A673 (cell line): Measurements from ENCODE around the gene IL11. TPM values are rescaled to one million over a fixed set of nuclear protein-coding genes. Genes with fewer than 3 reads are reported as not detected.
A peak's percentile ranks its signal among the peaks of the same experiment; 100 is the strongest.
"Not testable (repeated sequence)": the region's sequence is repeated elsewhere in the genome, so short reads cannot be mapped to it uniquely, and the experiment has no call there.

Source experiments
- BruUV-seq: library from RNA; stranded (reverse); fragments of 400-500 nt; replicated peaks from 2 replicates; lab custom pipeline; 2021; lab: Mats Ljungman, UMichigan
- CTCF ChIA-PET: fragments of 300-600 bp; sonication (Branson Sonifier 250); formaldehyde crosslinking; loops from one replicate; lab custom pipeline; 2022; ENCODE audit warnings: antibody characterized with exemption; lab: Charles Lee
- POLR2A ChIA-PET: fragments of 300-600 bp; sonication (Branson Sonifier 250); formaldehyde crosslinking; loops from one replicate; lab custom pipeline; 2022; ENCODE audit warnings: antibody characterized with exemption; ENCODE audit not compliant: low non-redundant PET; lab: Charles Lee
- DNase-seq: peaks from one replicate; pipeline ENCODE4 v3.0.0-alpha.2; 2015; ENCODE audit warnings: low spot score
- H3K27ac ChIP-seq: fragments of 200-600 bp; sonication (generic); 2 replicates; pipeline ENCODE4 v1.5.1; 2016; ENCODE audit warnings: mixed run types, low read depth, mild to moderate bottlenecking, mixed read lengths, antibody characterized with exemption, low read length; ENCODE audit not compliant: poor library complexity, severe bottlenecking
- H3K27me3 ChIP-seq: fragments of 200-600 bp; sonication (generic); replicated peaks from 2 replicates; pipeline ENCODE4 v1.6.1; 2017; ENCODE audit warnings: mixed run types, low read depth, mild to moderate bottlenecking, mixed read lengths, antibody characterized with exemption, low read length; ENCODE audit not compliant: insufficient read depth, poor library complexity
- H3K36me3 ChIP-seq: fragments of 200-600 bp; sonication (generic); 2 replicates; pipeline ENCODE4 v1.6.1; 2016; ENCODE audit warnings: mixed run types, mild to moderate bottlenecking, mixed read lengths, antibody characterized with exemption, low read length; ENCODE audit not compliant: insufficient read depth, poor library complexity, severe bottlenecking
- H3K4me1 ChIP-seq: fragments of 200-600 bp; sonication (generic); 2 replicates; pipeline ENCODE4 v1.6.1; 2017; ENCODE audit warnings: mixed run types, mild to moderate bottlenecking, mixed read lengths, antibody characterized with exemption, low read length; ENCODE audit not compliant: insufficient read depth, poor library complexity, severe bottlenecking
- H3K4me3 ChIP-seq: fragments of 200-600 bp; sonication (generic); 2 replicates; pipeline ENCODE4 v1.5.1; 2016; ENCODE audit warnings: low read depth, mixed run types, mild to moderate bottlenecking, mixed read lengths, low read length; ENCODE audit not compliant: poor library complexity, severe bottlenecking
- H3K9me3 ChIP-seq: fragments of 200-600 bp; sonication (generic); 2 replicates; pipeline ENCODE4 v1.6.1; 2016; ENCODE audit warnings: mixed run types, low read depth, mild to moderate bottlenecking, mixed read lengths, antibody characterized with exemption, low read length; ENCODE audit not compliant: poor library complexity, severe bottlenecking
- CTCF ChIP-seq: fragments of 300-800, 200-600 bp; sonication (generic); conservative IDR thresholded peaks from 2 replicates; pipeline ENCODE4 v1.5.1; 2017; ENCODE audit warnings: low read depth, mild to moderate bottlenecking, antibody characterized with exemption, low read length, moderate library complexity, mixed read lengths
- EZH2 ChIP-seq: fragments of 200-600 bp; sonication (generic); IDR thresholded peaks from 2 replicates; pipeline ENCODE4 v1.6.1; 2017; ENCODE audit warnings: borderline replicate concordance, low read depth, mild to moderate bottlenecking, mixed read lengths, antibody characterized with exemption, low read length; ENCODE audit not compliant: poor library complexity, severe bottlenecking
- intact Hi-C: fragments of 100-400 bp; cut with micrococcal nuclease; formaldehyde crosslinking; loops from one replicate; pipeline ENCODE4 v1.10.0; 2022; ENCODE audit not compliant: unreplicated experiment
- total RNA-seq: library from RNA; stranded (reverse); gene quantifications from 2 replicates; pipeline ENCODE4 v1.2.3, GENCODE V29; 2021

Gene IL11
- total RNA-seq, 1 experiment from 2014 or later, result 0.47 TPM

- H3K4me3 ChIP-seq, result peak overlapping the region; percentile 98
- H3K36me3 ChIP-seq, result peaks cover 37% of the 10 kb centered on the region
- H3K4me1 ChIP-seq, result peaks cover 23% of the 10 kb centered on the region
- no TSS peak for BruUV-seq
- H3K27me3 ChIP-seq, result no peaks in the 10 kb centered on the region
- POLR2A ChIA-PET, result interaction anchor here (0.6 to 0.9 kb wide), 5 partner anchors 17 to 149 kb away, joined by 3 to 24 read pairs (median 8); partner anchors contain the start of gene PPP6R1
- intact Hi-C loops, result loop anchor here (5.0 kb wide), 1 partner anchor 194 kb away; the partner anchor contains the start of gene ZNF524
- peak; percentile 100 for DNase-seq
- no peaks in the 10 kb centered on the region for H3K9me3 ChIP-seq
- H3K27ac ChIP-seq, result peak overlapping the region; percentile 100
- CTCF ChIA-PET, result interaction anchor here (0.5 to 0.7 kb wide), 4 partner anchors 10 to 318 kb away, joined by 3 read pairs; no protein-coding TSS in a partner anchor
- TF ChIP-seq CTCF (no peak), EZH2 (no peak)
These were observed 37.7 kb upstream of the IL11 start for GRCh38 chr19:55407800-55408532.

DNA sequence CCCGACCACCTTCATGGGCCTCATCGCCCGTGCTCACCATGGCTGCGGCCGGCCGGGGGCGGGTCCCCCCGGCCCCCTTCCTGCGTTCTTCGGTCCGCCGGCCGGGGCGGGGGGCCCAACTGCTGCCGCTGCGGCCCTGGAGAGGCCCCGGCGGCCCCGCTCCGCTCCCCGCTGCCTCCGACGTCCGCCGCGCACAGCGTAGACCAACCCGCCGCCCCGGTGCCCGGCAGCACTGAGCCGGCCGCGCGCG lies 37.2 kb upstream of the IL11 start, which contains the start of gene UBE2S:
UBE2S (minus strand) TSS at position 239 of the 250 bp plus-strand sequence; CDS start at position 40, 199 bp downstream.
- POLR2A ChIA-PET, result interaction anchor here (0.6 to 0.9 kb wide), 4 partner anchors 17 to 149 kb away, joined by 3 to 12 read pairs (median 6); partner anchors contain the start of gene PPP6R1
- not testable (repeated sequence) for H3K27me3 ChIP-seq, H3K9me3 ChIP-seq, BruUV-seq, DNase-seq
- Histone ChIP-seq H3K4me3 (peak within 1 kb of the TSS; percentile 98), H3K4me1 (peaks cover 25% of the 10 kb centered on the region), H3K36me3 (peaks cover 42% of the 10 kb centered on the region), H3K27ac (peak within 1 kb of the TSS; percentile 100)
- CTCF ChIA-PET, result interaction anchor here (0.6 to 0.7 kb wide), 2 partner anchors 10 to 223 kb away, joined by 3 read pairs; no protein-coding TSS in a partner anchor
- intact Hi-C loops, result loop anchor here (5.0 kb wide), 1 partner anchor 195 kb away; the partner anchor contains the start of gene ZNF524

DNA sequence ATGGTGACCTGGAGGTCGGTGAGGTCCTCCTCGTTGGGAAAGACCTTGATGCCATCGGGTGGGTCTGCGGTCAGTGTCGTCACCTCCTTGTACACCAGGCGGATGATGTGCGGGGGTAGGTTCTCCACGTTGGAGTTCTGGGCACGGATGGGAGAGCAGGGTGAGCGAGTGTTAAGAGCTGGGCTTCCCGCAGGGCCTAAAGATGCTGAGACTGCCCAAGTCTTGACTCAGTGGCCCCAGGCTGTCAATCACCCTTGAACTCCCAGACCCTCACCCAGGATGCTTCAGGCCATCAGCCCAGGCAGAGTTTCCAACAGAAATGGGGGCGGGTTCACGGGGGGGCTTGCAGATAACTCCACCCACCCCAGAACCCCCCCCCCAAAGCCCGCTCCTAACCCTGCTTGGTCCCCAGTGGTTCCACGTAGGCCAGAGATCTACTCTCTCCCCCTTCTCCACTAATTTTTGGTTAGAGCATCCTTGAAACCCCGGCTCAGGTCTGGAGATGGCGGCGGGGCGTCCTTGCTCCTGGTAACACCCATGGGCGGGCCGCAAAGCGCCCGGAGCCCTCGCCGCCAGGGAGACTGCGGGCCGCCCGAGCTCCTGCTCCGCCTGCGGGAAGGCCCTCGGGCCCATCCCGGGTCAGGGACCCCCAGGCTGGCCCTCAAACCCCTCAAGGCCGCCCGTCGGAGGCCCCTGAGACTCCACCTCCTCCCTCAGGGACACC lies 36.7 kb upstream of the IL11 start:
- no peak for DNase-seq
- H3K36me3 ChIP-seq, result peaks cover 47% of the 10 kb centered on the region
- ChIA-PET CTCF (interaction anchor here (0.6 to 0.7 kb wide), 2 partner anchors 11 to 224 kb away, joined by 3 read pairs; no protein-coding TSS in a partner anchor), POLR2A (interaction anchor here (0.6 to 0.9 kb wide), 3 partner anchors 18 to 223 kb away, joined by 3 to 12 read pairs (median 8); no protein-coding TSS in a partner anchor)
- intact Hi-C loops, result loop anchor here (5.0 kb wide), 1 partner anchor 195 kb away; the partner anchor contains the start of gene ZNF524
- H3K27me3 ChIP-seq, result no peaks in the 10 kb centered on the region
- BruUV-seq, result no TSS peak
- H3K9me3 ChIP-seq, result no peaks in the 10 kb centered on the region
- no peak for TF ChIP-seq EZH2
- TF ChIP-seq CTCF, result no peak
- H3K4me1 ChIP-seq, result peaks cover 25% of the 10 kb centered on the region
- peak overlapping the region; percentile 100 for H3K27ac ChIP-seq
- peak overlapping the region; percentile 98 for H3K4me3 ChIP-seq
